ENCODE results near the gene MYO1D. TPM values are rescaled to one million over a fixed set of nuclear protein-coding genes. Genes with fewer than 3 reads are reported as not detected.
A peak's percentile ranks its signal among the peaks of the same experiment; 100 is the strongest.

MYO1D gene
- total and polyA plus RNA-seq, 9 donors = 20.9 to 62.2 (median 53.8) TPM

- 67 to 87% (median 73%) methylated on average over 1 of the region's 1 CpG for WGBS, 3 donors
- Histone ChIP-seq H3K4me1 (ENCODE audit: insufficient read depth) (no peaks in the 10 kb centered on the region), H3K9me3 (no peaks in the 10 kb centered on the region), H3K36me3 (no peaks in the 10 kb centered on the region), H3K27ac (no peak overlapping the region), H3K27me3 (no peaks in the 10 kb centered on the region), H3K4me3 (no peak overlapping the region)
- no peak for DNase-seq
- intact Hi-C loops (cut with DNase I) = no loop called here
- TF ChIP-seq, protein P1, sequence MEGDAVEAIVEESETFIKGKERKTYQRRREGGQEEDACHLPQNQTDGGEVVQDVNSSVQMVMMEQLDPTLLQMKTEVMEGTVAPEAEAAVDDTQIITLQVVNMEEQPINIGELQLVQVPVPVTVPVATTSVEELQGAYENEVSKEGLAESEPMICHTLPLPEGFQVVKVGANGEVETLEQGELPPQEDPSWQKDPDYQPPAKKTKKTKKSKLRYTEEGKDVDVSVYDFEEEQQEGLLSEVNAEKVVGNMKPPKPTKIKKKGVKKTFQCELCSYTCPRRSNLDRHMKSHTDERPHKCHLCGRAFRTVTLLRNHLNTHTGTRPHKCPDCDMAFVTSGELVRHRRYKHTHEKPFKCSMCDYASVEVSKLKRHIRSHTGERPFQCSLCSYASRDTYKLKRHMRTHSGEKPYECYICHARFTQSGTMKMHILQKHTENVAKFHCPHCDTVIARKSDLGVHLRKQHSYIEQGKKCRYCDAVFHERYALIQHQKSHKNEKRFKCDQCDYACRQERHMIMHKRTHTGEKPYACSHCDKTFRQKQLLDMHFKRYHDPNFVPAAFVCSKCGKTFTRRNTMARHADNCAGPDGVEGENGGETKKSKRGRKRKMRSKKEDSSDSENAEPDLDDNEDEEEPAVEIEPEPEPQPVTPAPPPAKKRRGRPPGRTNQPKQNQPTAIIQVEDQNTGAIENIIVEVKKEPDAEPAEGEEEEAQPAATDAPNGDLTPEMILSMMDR (IDR thresholded peaks at IDR 0.05) = no peak
- no peak for TF ChIP-seq EP300 (IDR thresholded peaks at IDR 0.05)
- no peak for TF ChIP-seq POLR2A (IDR thresholded peaks at IDR 0.05)
Observed at GRCh38 chr17:32464374-32464773, 412.6 kb downstream of the MYO1D start.

DNA sequence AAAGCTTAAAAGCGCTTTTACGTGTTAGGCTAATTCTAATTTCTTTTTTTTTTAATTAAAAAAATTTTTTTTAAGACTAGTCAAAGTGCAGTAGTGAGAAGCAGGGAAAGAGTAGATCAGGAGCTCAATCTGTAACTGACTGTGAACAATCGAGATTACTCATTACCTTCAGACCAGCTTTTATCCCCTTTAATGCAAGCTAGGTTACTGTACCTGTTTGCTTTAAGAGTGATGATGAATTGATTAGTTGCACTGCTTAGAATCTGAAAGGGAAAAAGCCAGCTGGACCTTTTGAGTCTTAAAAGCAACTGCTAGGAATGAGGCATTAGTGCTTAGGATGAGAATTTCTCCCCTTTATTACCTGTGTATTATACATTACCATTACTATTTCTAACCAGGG, 413.6 kb downstream of the MYO1D start:
- Histone ChIP-seq H3K27me3 (no peaks in the 10 kb centered on the region), H3K4me1 (ENCODE audit: insufficient read depth) (no peaks in the 10 kb centered on the region), H3K9me3 (no peaks in the 10 kb centered on the region), H3K4me3 (no peak overlapping the region), H3K27ac (no peak overlapping the region), H3K36me3 (no peaks in the 10 kb centered on the region)
- no peak for TF ChIP-seq POLR2A (IDR thresholded peaks at IDR 0.05)
- TF ChIP-seq, protein P1 (IDR thresholded peaks at IDR 0.05) = no peak
- TF ChIP-seq EP300 (IDR thresholded peaks at IDR 0.05) = no peak
- intact Hi-C loops (cut with DNase I) = no loop called here
- WGBS, 3 donors = 93 to 95% (median 94%) methylated on average over 3 of the region's 3 CpGs
- DNase-seq = no peak

- WGBS, 3 donors = 53 to 63% (median 61%) methylated on average over 1 of the region's 1 CpG
- Histone ChIP-seq H3K9me3 (no peaks in the 10 kb centered on the region), H3K27ac (no peak overlapping the region), H3K4me3 (no peak overlapping the region), H3K4me1 (ENCODE audit: insufficient read depth) (no peaks in the 10 kb centered on the region), H3K36me3 (no peaks in the 10 kb centered on the region), H3K27me3 (no peaks in the 10 kb centered on the region)
- intact Hi-C loops (cut with DNase I) = no loop called here
- no peak for TF ChIP-seq EP300 (IDR thresholded peaks at IDR 0.05)
- TF ChIP-seq, protein P1 (IDR thresholded peaks at IDR 0.05) = peak; percentile 20 to 46 (median 23)
- peak; percentile 30 to 61 (median 56) for DNase-seq
Observed at GRCh38 chr17:32461853-32462617, 414.9 kb downstream of the MYO1D start.

- Histone ChIP-seq H3K27me3 (no peaks in the 10 kb centered on the region), H3K27ac (no peak overlapping the region), H3K4me1 (ENCODE audit: insufficient read depth) (no peaks in the 10 kb centered on the region), H3K36me3 (no peaks in the 10 kb centered on the region), H3K4me3 (no peak overlapping the region), H3K9me3 (no peaks in the 10 kb centered on the region)
- TF ChIP-seq POLR2A (IDR thresholded peaks at IDR 0.05) = no peak
- TF ChIP-seq, protein P1 (IDR thresholded peaks at IDR 0.05) = no peak
- no peak for TF ChIP-seq EP300 (IDR thresholded peaks at IDR 0.05)
- 59 to 68% (median 62%) methylated on average over 4 of the region's 4 CpGs for WGBS, 3 donors
- DNase-seq = no peak
- intact Hi-C loops (cut with DNase I) = no loop called here
Observed at GRCh38 chr17:32461498-32461852, 415.4 kb downstream of the MYO1D start.
